ENCODE data around the gene CARMIL3. TPM values are rescaled to one million over a fixed set of nuclear protein-coding genes. Genes with fewer than 3 reads are reported as not detected.
"Not testable (repeated sequence)": the region's sequence is repeated elsewhere in the genome, so short reads cannot be mapped to it uniquely, and the experiment has no call there.

Gene CARMIL3
- total RNA-seq, 1 experiment from 2014 or later, result under 0.01 TPM

DNA sequence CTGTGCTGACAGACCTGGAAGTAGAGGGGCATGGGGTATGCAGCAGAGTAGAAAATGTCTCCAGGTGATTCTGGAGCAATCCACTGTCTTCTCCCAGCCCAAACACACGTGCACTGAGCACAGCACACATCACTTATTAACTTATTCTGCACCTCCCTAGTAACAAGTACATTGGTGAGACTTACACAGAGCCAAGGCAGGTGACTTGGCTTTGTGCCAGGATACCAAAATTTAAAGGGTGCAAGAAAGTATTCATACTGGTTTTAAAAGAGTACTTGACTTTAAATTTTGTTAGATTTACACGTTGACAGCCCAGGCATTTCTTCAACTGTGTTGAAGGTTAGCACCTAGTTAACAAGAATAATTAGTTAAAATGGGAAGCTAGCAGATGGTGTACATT, 11.1 kb upstream of the CARMIL3 start:
- DNase-seq (ENCODE audit: low read depth), result no peak

DNA sequence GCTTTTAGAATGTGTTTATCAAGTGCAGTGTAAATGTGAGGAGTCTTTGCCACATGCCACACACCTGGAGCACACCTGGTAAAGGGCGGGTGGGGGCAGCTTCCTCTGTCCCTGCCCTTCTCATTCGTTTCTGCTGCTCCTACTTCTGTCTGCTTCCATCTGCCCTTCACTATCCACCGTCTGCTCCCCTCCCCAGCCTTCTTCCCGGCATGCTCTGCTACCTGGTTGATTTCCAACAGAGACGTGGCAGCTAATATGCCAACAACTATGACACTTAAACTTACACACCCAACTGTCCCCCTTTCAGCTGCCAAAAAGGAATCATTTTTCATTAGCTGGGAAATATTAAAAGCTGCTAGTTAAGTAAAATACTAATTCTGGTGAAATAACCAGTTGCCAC, 9.1 kb upstream of the CARMIL3 start:
- no peak for DNase-seq (ENCODE audit: low read depth)

GRCh38 chr14:24049002-24049401, 2.8 kb upstream of the CARMIL3 start:
- not testable (repeated sequence) for DNase-seq (ENCODE audit: low read depth)

- DNase-seq (ENCODE audit: low read depth), result not testable (repeated sequence)
Observed at GRCh38 chr14:24050753-24051152, 1.1 kb upstream of the CARMIL3 start.

DNA sequence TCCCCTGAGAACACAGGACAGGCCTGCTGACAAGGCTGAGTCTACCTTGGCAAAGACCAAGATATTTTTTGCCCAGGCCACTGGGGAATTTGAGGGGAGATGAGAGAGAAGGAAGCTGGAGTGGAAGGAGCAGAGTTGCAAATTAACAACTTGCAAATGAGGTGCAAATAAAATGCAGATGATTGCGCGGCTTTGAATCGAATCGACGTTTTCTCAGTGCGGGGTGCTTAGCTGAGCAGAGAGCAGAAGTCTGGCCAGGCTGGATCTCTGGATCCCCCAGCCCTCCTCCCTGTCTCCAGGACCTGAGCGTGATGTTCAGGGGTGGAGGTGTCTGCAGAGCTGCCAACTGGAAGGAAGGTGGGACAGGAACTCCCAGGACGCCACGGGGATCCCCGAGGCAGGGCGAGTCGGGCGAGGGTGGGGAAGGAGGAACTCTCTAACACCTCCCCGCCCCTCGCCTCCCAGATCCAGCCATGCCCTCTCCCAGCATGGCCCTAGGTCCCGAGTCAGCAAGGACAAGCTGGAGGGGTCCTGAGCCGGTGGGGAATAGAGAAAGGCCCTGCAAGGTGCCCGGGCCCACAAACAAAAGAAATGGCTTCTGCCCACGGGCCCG, 527 bp upstream of the CARMIL3 start:
- DNase-seq (ENCODE audit: low read depth), result no peak

DNA sequence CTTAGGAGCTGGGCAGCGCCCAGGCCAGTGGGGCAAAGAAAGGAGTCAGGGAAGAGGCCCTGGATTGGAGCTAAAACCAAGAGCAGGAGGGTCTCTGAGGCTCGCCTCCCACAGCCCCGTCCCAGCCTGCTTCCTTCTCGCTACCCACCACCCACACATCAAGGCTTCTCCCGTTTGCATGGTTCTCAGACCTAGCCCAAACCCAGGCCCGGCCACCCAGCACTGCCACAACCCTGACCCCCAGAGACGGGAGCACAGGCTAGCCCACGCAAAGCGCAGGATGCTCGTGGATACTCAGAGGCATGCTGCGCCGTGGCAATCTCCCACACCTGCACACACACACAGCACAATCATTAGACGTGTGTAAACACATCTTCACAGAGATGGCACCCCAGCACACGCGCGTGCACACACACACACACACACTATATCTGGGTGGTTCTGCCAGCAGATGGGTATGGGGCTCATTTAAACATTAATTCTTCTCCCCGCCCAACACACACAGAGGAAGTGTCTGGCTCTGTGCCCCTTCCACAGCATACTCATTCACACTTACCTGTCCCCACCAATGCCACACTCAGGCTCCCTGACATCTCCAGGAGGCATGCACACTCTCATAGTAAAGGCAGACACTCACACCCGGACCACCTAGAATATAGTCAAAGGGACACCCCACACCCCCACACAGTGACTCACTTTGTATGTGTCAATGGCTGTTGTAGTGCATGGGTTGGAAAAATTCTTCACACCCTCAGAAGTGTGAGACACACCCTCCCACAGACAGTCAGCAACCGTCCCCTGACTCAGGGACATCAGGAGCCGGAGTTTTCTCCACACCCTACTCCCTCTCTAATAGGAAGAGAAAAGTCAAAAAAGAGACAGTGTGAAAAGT, 1.1 kb downstream of the CARMIL3 start:
- DNase-seq (ENCODE audit: low read depth), result no peak

DNA sequence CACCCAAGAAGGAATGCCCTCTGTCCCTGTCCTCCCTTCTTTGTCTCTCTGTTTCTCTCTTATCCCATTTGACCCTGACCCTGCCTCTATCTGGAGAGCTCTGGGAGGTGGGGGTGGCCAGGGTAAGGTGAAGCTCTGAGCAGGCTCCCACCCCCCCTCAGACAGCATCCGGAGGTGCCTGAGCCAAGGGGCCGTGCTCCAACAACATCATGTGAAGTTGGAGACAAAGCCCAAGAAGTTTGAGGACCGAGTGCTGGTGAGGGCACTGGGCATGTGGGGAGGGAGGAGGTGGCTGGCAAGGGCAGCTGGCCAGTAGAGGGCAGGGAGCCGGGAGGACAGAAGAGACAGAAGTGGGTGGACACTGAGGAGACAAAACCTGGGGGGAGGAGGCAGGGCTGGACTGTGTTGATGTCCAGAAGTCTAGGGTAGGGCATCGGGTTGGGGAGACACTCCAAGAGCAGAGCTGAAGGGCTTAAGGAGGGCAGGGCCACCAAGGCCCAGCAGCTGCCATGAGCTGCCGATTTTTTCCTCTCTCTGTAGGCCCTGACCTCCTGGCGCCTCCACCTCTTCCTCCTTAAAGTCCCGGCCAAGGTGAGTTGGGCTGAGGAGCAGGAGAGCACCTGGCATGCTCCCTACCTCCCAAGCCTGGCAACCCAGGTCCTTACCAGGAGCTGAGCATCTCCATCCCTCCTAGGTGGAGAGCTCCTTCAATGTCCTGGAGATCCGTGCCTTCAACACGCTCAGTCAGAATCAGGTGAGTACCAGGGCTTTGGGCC, 1.9 kb downstream of the CARMIL3 start:
- DNase-seq (ENCODE audit: low read depth), result no peak

- no peak for DNase-seq (ENCODE audit: low read depth)
Observed at GRCh38 chr14:24054324-24054641, 2.5 kb downstream of the CARMIL3 start.

DNA sequence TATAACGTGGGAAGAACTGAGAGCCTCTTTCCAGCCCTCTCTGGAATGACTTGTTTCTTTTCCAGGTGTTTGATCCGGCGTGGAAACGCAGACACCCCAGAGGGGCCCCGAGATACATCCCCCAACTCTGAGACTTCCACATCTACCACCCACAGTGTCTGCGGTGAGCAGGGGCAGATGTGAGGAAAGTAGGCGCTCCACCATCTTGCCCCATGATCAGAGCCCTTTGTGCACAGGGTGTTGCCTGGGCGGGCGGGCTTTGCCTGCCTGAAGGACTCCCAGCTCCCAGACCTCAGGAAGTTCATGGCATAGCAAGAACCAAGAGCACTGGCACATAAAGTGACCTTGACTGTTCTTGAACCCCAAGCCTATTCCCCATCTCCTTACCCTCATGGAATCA, 2.8 kb downstream of the CARMIL3 start:
- no peak for DNase-seq (ENCODE audit: low read depth)

DNA sequence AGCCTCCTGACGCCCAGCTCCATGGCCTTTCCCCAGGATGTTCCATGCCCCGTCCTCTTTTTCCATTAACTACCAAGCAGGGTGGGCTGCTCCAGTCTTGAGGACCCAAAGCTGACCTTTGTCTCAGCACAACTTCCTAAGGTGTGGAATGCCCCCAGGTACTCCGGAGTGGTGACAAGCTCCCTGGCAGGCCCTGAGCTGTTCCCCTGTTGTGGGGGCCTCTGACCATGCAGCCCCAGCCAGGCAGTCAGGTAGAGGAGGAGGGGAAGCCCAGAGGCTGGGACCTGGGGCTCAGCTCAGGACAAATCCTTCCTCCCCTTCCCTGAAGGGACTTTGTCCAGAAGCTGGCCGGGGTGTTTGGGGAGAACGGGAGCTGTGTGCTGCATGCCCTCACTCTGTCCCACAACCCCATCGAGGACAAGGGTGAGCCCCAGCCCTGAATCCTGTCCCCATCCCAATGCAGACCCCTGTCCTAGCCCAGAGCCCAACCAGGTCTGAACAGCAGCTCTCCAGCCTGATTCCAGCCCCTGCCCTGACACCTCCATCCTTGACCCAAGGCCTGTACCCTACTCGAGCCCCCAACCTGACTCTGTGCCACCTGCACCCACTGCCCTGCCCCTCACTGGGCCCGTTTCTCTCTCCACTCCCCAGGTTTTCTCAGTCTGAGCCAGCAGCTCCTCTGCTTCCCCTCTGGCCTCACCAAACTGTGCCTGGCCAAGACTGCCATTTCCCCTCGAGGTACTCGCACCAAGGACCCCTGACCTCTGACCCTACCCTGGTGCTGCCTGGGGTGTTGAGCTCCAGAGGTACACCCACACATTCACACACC, 4.4 kb downstream of the CARMIL3 start:
- no peak for DNase-seq (ENCODE audit: low read depth)

DNA sequence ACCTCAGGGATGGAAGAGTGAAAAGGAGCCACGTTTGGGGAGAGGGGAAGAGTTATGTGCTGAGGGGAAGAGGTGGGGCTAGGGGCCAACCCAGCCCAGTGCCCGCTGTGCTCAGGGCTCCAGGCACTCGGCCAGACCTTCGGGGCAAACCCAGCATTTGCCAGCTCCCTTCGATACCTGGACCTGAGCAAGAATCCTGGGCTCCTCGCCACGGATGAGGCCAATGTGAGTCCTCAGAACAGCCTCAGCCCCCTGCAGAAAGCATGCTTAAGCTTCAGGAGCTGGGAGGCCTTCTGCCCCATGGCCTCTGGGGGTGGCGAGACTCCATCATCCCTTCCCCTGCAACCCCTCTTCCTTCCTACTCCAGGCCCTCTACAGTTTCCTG, 5.0 kb downstream of the CARMIL3 start:
- DNase-seq (ENCODE audit: low read depth), result no peak

DNA sequence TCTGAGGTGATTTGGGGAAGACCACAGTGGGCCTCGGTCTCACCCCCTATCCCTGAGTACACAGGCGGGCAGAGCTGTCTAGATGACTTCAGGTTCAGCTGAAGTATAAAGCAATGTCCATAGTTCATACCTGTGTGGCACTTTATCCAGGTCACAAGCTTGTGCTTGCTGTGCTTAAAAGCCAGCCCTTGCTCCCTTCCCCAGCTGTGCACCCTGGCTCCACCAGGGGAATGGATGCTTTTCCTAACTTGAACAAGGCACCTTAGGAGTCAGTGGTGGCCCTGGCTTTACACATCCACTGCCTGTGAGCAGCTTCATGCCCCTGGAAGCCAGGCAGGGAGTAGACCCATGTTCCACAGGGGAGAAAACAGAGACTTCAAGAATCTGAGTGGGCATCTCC, 5.5 kb downstream of the CARMIL3 start:
- no peak for DNase-seq (ENCODE audit: low read depth)

DNA sequence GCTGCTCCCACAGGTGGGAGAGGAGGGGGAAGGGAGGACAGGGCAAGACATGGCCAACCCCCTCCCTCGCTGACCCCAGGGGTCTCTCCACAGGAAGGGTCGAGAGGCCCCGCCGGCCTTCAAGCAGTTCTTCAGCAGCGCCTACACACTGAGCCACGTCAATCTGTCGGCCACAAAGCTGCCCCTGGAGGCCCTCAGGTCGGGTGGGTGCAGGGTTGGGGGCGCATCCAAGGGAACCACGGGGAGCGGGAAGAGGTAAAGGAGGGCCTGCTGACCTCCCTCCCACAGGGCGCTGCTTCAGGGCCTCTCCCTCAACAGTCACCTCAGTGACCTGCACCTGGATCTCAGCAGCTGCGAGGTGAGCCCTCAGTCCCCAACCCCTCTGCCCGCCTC, 6.1 kb downstream of the CARMIL3 start:
- no peak for DNase-seq (ENCODE audit: low read depth)

- DNase-seq (ENCODE audit: low read depth), result peak; percentile 63
Observed at GRCh38 chr14:24058260-24058950, 6.6 kb downstream of the CARMIL3 start.

GRCh38 chr14:24058951-24059475, 7.2 kb downstream of the CARMIL3 start:
- no peak for DNase-seq (ENCODE audit: low read depth)

DNA sequence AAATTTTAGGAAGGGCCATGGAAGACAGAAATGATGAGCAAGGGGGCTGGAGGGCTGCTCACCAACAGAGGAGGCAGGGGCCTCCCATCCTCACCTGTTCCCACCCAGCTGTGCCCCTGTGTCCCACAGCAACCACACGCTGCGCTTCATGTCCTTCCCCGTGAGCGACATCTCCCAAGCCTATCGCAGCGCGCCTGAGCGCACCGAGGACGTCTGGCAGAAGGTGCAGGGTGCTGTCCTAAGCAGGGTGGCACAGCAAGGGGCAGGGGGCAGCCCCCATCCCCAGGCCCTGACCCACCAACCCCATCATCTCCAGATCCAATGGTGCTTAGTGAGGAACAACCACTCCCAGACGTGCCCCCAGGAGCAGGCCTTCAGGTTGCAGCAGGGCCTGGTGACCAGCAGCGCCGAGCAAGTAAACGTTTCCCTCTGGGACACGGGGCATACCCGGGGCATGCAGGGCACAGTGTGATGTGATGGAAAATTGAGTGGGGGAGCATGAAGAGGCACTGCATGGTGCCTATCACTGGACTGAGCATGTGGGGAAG, 8.1 kb downstream of the CARMIL3 start:
- DNase-seq (ENCODE audit: low read depth), result no peak

DNA sequence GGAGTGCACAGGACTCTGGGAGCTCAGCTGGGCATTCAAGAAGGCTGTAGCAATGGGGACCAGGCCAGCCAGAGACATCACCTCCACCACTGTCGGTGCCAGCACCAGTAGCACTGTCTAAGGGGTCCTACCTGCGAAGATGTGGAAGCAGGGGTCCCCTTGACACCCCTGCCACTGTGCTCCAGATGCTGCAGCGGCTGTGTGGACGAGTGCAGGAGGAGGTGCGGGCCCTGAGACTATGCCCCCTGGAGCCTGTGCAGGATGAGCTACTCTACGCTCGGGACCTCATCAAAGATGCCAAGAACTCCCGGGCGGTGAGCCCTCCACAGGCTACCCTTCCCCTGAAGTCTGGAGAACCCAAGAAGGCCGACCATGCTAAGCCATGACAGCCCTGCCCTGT, 8.6 kb downstream of the CARMIL3 start:
- DNase-seq (ENCODE audit: low read depth), result no peak

GRCh38 chr14:24060984-24061913, 9.4 kb downstream of the CARMIL3 start:
- DNase-seq (ENCODE audit: low read depth), result no peak

DNA sequence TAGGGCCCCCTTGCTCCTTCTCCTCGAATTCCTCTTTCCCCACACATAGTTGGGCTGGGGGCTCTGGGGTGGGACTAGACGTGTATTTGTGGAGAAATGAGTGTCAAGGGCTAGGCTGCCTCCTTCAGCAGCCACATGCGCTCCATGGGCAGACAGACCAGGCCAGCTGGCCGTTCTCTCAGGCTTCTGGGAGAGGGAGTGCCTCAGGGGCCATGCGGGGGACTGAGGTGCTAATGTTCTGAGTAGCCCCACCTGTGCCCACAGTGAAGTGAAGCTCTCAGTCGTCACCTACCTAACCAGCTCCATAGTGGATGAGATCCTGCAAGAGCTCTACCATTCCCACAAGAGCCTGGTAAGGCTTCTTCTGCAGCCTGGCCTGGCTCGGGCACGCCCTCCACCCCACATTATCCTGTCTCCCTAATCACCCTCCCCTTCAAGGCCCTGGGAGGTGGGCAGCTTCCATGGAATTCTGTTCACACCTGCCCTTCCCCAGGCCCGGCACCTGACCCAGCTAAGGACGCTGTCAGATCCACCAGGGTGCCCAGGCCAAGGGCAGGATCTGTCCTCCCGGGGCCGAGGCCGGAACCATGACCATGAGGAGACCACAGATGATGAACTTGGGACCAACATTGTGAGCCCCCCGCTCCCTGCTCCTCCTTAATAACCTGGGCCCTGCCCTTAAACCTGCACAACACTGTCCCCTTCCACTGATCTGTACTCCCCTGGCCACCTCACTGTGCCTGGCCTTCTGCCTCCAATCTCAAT, 10.6 kb downstream of the CARMIL3 start:
- no peak for DNase-seq (ENCODE audit: low read depth)

Data from LHCN-M2 (cell line).